ENCODE results near the gene MYL5. TPM values are rescaled to one million over a fixed set of nuclear protein-coding genes. Genes with fewer than 3 reads are reported as not detected.

Gene MYL5
- total and polyA plus RNA-seq, 2 of the 4 experiments (the other 2 are of a cell fraction), result 9.1 to 16.0 TPM

- intact Hi-C loops (cut with micrococcal nuclease) (no loop called here), dilution Hi-C loops (cut with HindIII; ENCODE audit: low sequenced_read_pairs, unreplicated experiment) (no loop called here), in situ Hi-C loops (cut with MboI; ENCODE audit: low sequenced_read_pairs) (no loop called here)
- no peaks in the 10 kb centered on the region for H3K27me3 ChIP-seq (ENCODE audit: control insufficient read depth, insufficient read depth, low read length)
- WGBS, 2 experiments (ENCODE audit: extremely low coverage in 2 of 2, insufficient read length in 1 of 2), result 99% methylated on average over 33 of the region's 61 CpGs; no CpG with 5 or more reads in 1 of the 2 experiments
- no peak overlapping the region for H3K9ac ChIP-seq (ENCODE audit: low read depth, low read length)
- DNase-seq, result no peak
- no peak overlapping the region for H3K56ac ChIP-seq (ENCODE audit: extremely low read depth, insufficient read depth, low read length)
- H3K18ac ChIP-seq (ENCODE audit: low read depth, low read length), result no peak overlapping the region
- no peak overlapping the region for H4K5ac ChIP-seq (ENCODE audit: low read depth, low read length)
- no peak overlapping the region for H2BK20ac ChIP-seq (ENCODE audit: low read depth, low read length)
- no peak overlapping the region for H3K14ac ChIP-seq (replicated peaks; ENCODE audit: low read depth, low read length)
- no peak overlapping the region for H2AK5ac ChIP-seq (ENCODE audit: low read depth, low read length)
- no peak overlapping the region for H2BK15ac ChIP-seq (ENCODE audit: low read depth, low read length)
- H2BK120ac ChIP-seq (ENCODE audit: low read depth, low read length), result no peak overlapping the region
- H3K9me1 ChIP-seq (ENCODE audit: insufficient read depth, low read length), result peaks cover 11% of the 10 kb centered on the region
- no peak overlapping the region for H3K4ac ChIP-seq (ENCODE audit: low read depth, low read length)
- POLR2A ChIA-PET (ENCODE audit: unreplicated experiment), result no interaction called here
- no peak overlapping the region for H2AK9ac ChIP-seq (replicated peaks; ENCODE audit: low read depth, low read length, poor library complexity)
- no peak overlapping the region for H2AFZ ChIP-seq (replicated peaks; ENCODE audit: low read length, poor library complexity)
- ATAC-seq (ENCODE audit: low read depth), result no peak
- no peaks in the 10 kb centered on the region for H3K9me3 ChIP-seq (ENCODE audit: control insufficient read depth, insufficient read depth, low read length)
- peaks cover 15% of the 10 kb centered on the region for H3K4me1 ChIP-seq (ENCODE audit: control insufficient read depth, insufficient read depth, low read length)
- H3K4me3 ChIP-seq (ENCODE audit: insufficient read depth, low read depth, low read length), result no peak overlapping the region
- no TSS peak for BruUV-seq (replicated peaks)
- no peak overlapping the region for H2BK5ac ChIP-seq (ENCODE audit: low read depth, low read length, poor library complexity, severe bottlenecking)
- CTCF ChIA-PET, result no interaction called here
- H4K20me1 ChIP-seq (ENCODE audit: insufficient read depth, low read length), result peaks cover 86% of the 10 kb centered on the region
- no peak overlapping the region for H4K8ac ChIP-seq (ENCODE audit: low read depth in 2 of 2, low read length in 2 of 2)
- H3K79me1 ChIP-seq (ENCODE audit: low read depth in 1 of 2, low read length in 2 of 2), result peaks cover 11 to 61% of the 10 kb centered on the region in 2 experiments
- H3K4me2 ChIP-seq (ENCODE audit: low read depth, low read length), result no peak overlapping the region
- peaks cover 22% of the 10 kb centered on the region for H3K36me3 ChIP-seq (ENCODE audit: control insufficient read depth, insufficient read depth, low read length)
- H3K23ac ChIP-seq (ENCODE audit: low read depth, low read length), result no peak overlapping the region
- no peak overlapping the region for H4K91ac ChIP-seq (ENCODE audit: insufficient read depth, low read depth, low read length)
- H3K27ac ChIP-seq (ENCODE audit: insufficient read depth, low read length), result no peak overlapping the region
- TF ChIP-seq FOS (IDR thresholded peaks at IDR 0.05; ENCODE audit: low read depth, low read length) (no peak), CHD1 (IDR thresholded peaks at IDR 0.05; ENCODE audit: low read depth, low read length) (no peak), NFE2L2 (IDR thresholded peaks at IDR 0.05; ENCODE audit: low read depth, low read length) (no peak), SMC3 (IDR thresholded peaks at IDR 0.05; ENCODE audit: low read depth, low read length) (no peak), RCOR1 (IDR thresholded peaks at IDR 0.05; ENCODE audit: insufficient replicate concordance, low read length) (no peak), BHLHE40 (IDR thresholded peaks at IDR 0.05; ENCODE audit: low read depth, low read length) (no peak), RAD21 (IDR thresholded peaks at IDR 0.05; ENCODE audit: low read length) (no peak), CEBPB (IDR thresholded peaks at IDR 0.05; ENCODE audit: low read depth, low read length) (no peak), POLR2A (IDR thresholded peaks at IDR 0.05; ENCODE audit: low read depth, low read length) (no peak), RFX5 (IDR thresholded peaks at IDR 0.05; ENCODE audit: low read depth, low read length) (no peak)
- TF ChIP-seq, protein P1, sequence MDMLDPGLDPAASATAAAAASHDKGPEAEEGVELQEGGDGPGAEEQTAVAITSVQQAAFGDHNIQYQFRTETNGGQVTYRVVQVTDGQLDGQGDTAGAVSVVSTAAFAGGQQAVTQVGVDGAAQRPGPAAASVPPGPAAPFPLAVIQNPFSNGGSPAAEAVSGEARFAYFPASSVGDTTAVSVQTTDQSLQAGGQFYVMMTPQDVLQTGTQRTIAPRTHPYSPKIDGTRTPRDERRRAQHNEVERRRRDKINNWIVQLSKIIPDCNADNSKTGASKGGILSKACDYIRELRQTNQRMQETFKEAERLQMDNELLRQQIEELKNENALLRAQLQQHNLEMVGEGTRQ (IDR thresholded peaks at IDR 0.05; ENCODE audit: low read depth, low read length), result no peak
- TF ChIP-seq, protein P2, sequence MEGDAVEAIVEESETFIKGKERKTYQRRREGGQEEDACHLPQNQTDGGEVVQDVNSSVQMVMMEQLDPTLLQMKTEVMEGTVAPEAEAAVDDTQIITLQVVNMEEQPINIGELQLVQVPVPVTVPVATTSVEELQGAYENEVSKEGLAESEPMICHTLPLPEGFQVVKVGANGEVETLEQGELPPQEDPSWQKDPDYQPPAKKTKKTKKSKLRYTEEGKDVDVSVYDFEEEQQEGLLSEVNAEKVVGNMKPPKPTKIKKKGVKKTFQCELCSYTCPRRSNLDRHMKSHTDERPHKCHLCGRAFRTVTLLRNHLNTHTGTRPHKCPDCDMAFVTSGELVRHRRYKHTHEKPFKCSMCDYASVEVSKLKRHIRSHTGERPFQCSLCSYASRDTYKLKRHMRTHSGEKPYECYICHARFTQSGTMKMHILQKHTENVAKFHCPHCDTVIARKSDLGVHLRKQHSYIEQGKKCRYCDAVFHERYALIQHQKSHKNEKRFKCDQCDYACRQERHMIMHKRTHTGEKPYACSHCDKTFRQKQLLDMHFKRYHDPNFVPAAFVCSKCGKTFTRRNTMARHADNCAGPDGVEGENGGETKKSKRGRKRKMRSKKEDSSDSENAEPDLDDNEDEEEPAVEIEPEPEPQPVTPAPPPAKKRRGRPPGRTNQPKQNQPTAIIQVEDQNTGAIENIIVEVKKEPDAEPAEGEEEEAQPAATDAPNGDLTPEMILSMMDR (conservative IDR thresholded peaks at IDR 0.05; ENCODE audit: low read depth, low read length), result no peak
Measured at GRCh38 chr4:722851-723360, 48.6 kb downstream of the MYL5 start.

All from IMR-90 (cell line).